WI38 (cell line): ENCODE results near the gene PSMD1.

Experiments used
- H3K4me3 ChIP-seq: 2 replicates; pipeline ENCODE4 v1.5.1; 2011; ENCODE audit warnings: low read depth, mild to moderate bottlenecking, control low read depth, low read length
- TF ChIP-seq, protein P1 (sequence below): IDR thresholded peaks from 2 replicates; pipeline ENCODE4 v1.5.1; 2012; ENCODE audit warnings: low read depth, mild to moderate bottlenecking, control low read depth, low read length

Gene PSMD1

GRCh38 chr2:231056453-231057416 lies at the start of gene PSMD1:
Gene PSMD1, plus strand, starts transcription at chr2:231056867. Its CDS starts 159 bp downstream, at chr2:231057026.
- TF ChIP-seq, protein P1, sequence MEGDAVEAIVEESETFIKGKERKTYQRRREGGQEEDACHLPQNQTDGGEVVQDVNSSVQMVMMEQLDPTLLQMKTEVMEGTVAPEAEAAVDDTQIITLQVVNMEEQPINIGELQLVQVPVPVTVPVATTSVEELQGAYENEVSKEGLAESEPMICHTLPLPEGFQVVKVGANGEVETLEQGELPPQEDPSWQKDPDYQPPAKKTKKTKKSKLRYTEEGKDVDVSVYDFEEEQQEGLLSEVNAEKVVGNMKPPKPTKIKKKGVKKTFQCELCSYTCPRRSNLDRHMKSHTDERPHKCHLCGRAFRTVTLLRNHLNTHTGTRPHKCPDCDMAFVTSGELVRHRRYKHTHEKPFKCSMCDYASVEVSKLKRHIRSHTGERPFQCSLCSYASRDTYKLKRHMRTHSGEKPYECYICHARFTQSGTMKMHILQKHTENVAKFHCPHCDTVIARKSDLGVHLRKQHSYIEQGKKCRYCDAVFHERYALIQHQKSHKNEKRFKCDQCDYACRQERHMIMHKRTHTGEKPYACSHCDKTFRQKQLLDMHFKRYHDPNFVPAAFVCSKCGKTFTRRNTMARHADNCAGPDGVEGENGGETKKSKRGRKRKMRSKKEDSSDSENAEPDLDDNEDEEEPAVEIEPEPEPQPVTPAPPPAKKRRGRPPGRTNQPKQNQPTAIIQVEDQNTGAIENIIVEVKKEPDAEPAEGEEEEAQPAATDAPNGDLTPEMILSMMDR, result peak; percentile 84
- H3K4me3 ChIP-seq, result peak within 1 kb of the TSS; percentile 100

DNA sequence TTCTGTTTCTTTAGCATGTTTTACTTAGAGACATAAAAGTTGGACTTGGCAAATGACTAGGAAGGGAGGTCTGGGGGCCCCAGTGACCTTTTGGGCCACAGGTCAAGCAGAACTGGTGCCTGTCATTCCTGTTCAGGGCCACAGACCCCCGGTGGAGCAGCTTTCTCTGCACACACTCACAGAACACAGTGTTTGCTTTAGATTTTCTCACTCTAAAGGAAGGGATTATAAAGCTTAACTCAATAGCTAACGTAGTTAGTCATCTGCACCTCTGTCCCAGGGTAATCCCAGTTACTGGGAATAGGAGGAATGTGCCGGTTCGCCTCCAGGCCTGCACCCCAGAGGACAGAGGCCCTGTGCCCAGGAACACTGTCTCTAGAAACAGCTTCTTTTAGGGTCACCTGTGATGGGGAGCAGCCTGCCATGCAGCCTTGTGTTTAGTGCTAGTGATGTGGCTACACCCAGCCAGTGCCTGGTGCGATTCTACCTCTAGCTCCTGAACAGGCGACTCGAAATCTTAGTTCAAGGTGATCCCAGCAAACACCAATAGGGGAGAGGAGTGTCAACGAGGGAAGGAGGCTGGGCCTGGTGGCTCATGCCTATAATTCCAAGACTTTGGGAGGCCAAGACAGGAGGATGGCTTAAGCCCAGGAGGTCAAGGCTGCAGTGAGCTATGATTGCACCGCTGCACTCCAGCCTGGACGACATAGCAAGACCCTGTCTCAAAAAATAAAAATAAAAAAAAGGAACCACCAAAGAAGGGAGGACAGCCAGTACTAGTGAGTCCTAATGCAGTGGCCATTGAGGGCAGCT lies 49.2 kb upstream of the PSMD1 start:
- TF ChIP-seq, protein P1, result no peak
- H3K4me3 ChIP-seq, result no peak overlapping the region

- no peak overlapping the region for H3K4me3 ChIP-seq
- TF ChIP-seq, protein P1, result no peak
These were observed 48.5 kb upstream of the PSMD1 start for GRCh38 chr2:231008131-231008530.

DNA sequence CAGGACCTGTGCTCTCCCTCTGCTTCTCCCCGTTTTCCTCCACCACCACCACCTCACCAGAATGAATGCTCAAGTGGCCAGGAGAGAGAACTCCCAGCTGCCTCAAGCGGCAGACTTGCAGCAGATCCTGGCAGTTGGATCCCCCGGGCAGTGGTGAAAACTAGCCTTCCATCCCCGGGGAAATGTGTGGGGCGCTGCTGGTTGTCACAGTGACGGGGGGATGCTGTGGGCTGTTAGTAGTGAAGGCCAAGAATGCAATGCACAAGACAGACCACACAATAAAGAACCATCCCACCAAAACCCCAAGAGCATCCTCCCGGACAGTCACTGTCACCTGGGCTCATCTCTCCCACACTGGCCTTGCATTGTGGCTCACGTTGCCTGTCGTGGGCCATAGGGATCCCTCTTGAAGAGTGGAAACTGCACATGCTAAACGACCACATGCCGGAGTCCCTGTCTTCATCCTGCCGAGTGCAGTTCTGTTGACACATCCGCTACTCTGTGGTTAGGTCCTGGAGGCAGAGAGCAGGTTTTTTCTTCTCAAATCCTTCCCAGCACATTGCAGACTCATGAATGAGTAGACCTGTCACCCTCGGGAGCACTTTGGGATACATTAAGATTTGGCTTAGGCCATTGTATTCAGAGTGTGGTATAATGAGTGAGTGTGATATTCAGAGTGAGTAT lies 47.3 kb upstream of the PSMD1 start:
- TF ChIP-seq, protein P1, result no peak
- no peak overlapping the region for H3K4me3 ChIP-seq

GRCh38 chr2:231010201-231010730 lies 46.4 kb upstream of the PSMD1 start:
- TF ChIP-seq, protein P1, result no peak
- H3K4me3 ChIP-seq, result no peak overlapping the region

DNA sequence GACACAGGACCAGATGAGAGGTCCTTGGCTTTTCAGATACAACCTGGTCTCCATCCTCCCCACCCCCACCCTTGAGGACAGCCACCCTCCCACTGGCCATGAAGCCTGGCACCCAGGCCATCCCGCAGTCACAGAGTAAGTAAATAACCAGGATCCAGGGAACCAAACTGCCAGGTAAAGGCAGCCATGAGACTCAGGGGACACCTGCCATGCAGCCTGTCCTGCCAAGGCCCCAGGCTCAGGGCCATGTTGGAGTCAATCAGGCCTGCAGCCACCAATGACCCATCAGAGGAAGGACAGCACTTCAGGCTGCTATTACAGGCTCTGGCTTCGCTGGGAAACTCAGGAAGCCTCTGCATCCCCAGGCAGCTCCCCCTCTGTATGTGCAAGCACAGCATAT lies 45.1 kb upstream of the PSMD1 start:
- H3K4me3 ChIP-seq, result no peak overlapping the region
- TF ChIP-seq, protein P1, result no peak
